ENCODE measurements around the gene SARM1.
A peak's percentile ranks its signal among the peaks of the same experiment; 100 is the strongest.

The SARM1 gene

GRCh38 chr17:28368915-28369683 is 2.4 kb upstream of the SARM1 start:
- H3K4me3 ChIP-seq = no peak overlapping the region
- peak overlapping the region in 1 of 2 donors; percentile 84 for H3K27ac ChIP-seq
- TF ChIP-seq CTCF (IDR thresholded peaks at IDR 0.05) = no peak
- no peak for DNase-seq (ENCODE audit: low spot score)

- Histone ChIP-seq H3K27ac (peak overlapping the region in 1 of 2 donors; percentile 84), H3K4me3 (no peak overlapping the region)
- TF ChIP-seq CTCF (IDR thresholded peaks at IDR 0.05) = no peak
- DNase-seq (ENCODE audit: low spot score) = no peak
These were observed 1.8 kb upstream of the SARM1 start for GRCh38 chr17:28369684-28370034.

GRCh38 chr17:28370035-28370743 is 1.3 kb upstream of the SARM1 start, which contains the start of gene VTN:
Gene VTN (minus strand): TSS chr17:28370307. CDS start chr17:28370203, 104 bp downstream.
- peak within 1 kb of the TSS; percentile 82 for H3K4me3 ChIP-seq
- no peak for TF ChIP-seq CTCF (IDR thresholded peaks at IDR 0.05)
- peak within 1 kb of the TSS; percentile 34 to 84 for H3K27ac ChIP-seq
- DNase-seq (ENCODE audit: low spot score) = no peak

GRCh38 chr17:28370744-28371103 is 770 bp upstream of the SARM1 start:
- Histone ChIP-seq H3K4me3 (peak overlapping the region; percentile 82), H3K27ac (peak overlapping the region; percentile 34 to 84)
- DNase-seq (ENCODE audit: low spot score) = no peak
- no peak for TF ChIP-seq CTCF (IDR thresholded peaks at IDR 0.05)

- H3K4me3 ChIP-seq = peak overlapping the region; percentile 82
- H3K27ac ChIP-seq = peak overlapping the region; percentile 41 to 84
- TF ChIP-seq CTCF (IDR thresholded peaks at IDR 0.05) = no peak
- no peak for DNase-seq (ENCODE audit: low spot score)
These were observed 880 bp downstream of the SARM1 start for GRCh38 chr17:28372203-28372944.

- peak overlapping the region; percentile 82 for H3K4me3 ChIP-seq
- TF ChIP-seq CTCF (IDR thresholded peaks at IDR 0.05) = no peak
- DNase-seq (ENCODE audit: low spot score) = no peak
- H3K27ac ChIP-seq = no peak overlapping the region
These were observed 1.4 kb downstream of the SARM1 start for GRCh38 chr17:28372945-28373274.
